HG03469 (cell line): ENCODE measurements around the gene TMC5.
"Not testable (repeated sequence)": the region's sequence is repeated elsewhere in the genome, so short reads cannot be mapped to it uniquely, and the experiment has no call there.

Experiments
- ATAC-seq: cut with Tn5 transposase; IDR thresholded peaks from one replicate; pipeline ENCODE4 v1.9.1; 2021; ENCODE audit warnings: mild to moderate bottlenecking, moderate library complexity, moderate number of reproducible peaks; ENCODE audit not compliant: unreplicated experiment

TMC5 gene

GRCh38 chr16:19417640-19418039 lies at the start of gene TMC5:
Gene TMC5, plus strand, starts transcription at chr16:19417883. Its CDS starts 22,156 bp downstream, at chr16:19440039.
- ATAC-seq, result no peak

- ATAC-seq, result not testable (repeated sequence)
Observed at GRCh38 chr16:19372541-19372940, 45.1 kb upstream of the TMC5 start.

- ATAC-seq, result no peak
Observed at GRCh38 chr16:19374402-19374801, 43.3 kb upstream of the TMC5 start.

- ATAC-seq, result no peak
Observed at GRCh38 chr16:19375561-19376158, 42.0 kb upstream of the TMC5 start.

GRCh38 chr16:19377864-19378263 lies 39.8 kb upstream of the TMC5 start:
- ATAC-seq, result no peak

GRCh38 chr16:19378511-19378910 lies 39.2 kb upstream of the TMC5 start:
- ATAC-seq, result no peak

GRCh38 chr16:19379838-19380237 lies 37.8 kb upstream of the TMC5 start:
- ATAC-seq, result no peak

- no peak for ATAC-seq
Observed at GRCh38 chr16:19380328-19380727, 37.4 kb upstream of the TMC5 start.

GRCh38 chr16:19382084-19382801 lies 35.4 kb upstream of the TMC5 start:
- no peak for ATAC-seq

GRCh38 chr16:19382887-19383816 lies 34.5 kb upstream of the TMC5 start:
- no peak for ATAC-seq

- no peak for ATAC-seq
Observed at GRCh38 chr16:19384656-19385055, 33.0 kb upstream of the TMC5 start.

GRCh38 chr16:19386525-19386924 lies 31.2 kb upstream of the TMC5 start:
- no peak for ATAC-seq

GRCh38 chr16:19389246-19389645 lies 28.4 kb upstream of the TMC5 start:
- no peak for ATAC-seq

- not testable (repeated sequence) for ATAC-seq
Observed at GRCh38 chr16:19391185-19391776, 26.4 kb upstream of the TMC5 start.

GRCh38 chr16:19392352-19392751 lies 25.3 kb upstream of the TMC5 start:
- no peak for ATAC-seq

- ATAC-seq, result no peak
Observed at GRCh38 chr16:19393226-19394111, 24.2 kb upstream of the TMC5 start.

- ATAC-seq, result not testable (repeated sequence)
Observed at GRCh38 chr16:19395646-19396267, 21.9 kb upstream of the TMC5 start.

GRCh38 chr16:19396555-19397011 lies 21.1 kb upstream of the TMC5 start:
- ATAC-seq, result no peak

- not testable (repeated sequence) for ATAC-seq
Observed at GRCh38 chr16:19397373-19397772, 20.3 kb upstream of the TMC5 start.

GRCh38 chr16:19400711-19401110 lies 17.0 kb upstream of the TMC5 start:
- ATAC-seq, result no peak
